Prostate gland (tissue), 2 donors: Measurements from ENCODE around the gene UGT1A10. TPM values are rescaled to one million over a fixed set of nuclear protein-coding genes. Genes with fewer than 3 reads are reported as not detected.
"Not testable (repeated sequence)": the region's sequence is repeated elsewhere in the genome, so short reads cannot be mapped to it uniquely, and the experiment has no call there.

ENCODE experiments used
- DNase-seq: peaks from one replicate; pipeline ENCODE4 v3.0.0-alpha.2; 2019; ENCODE audit warnings: low spot score
- H3K27ac ChIP-seq, 2 donors: fragments of 200-600 bp; sonication (generic); 2 replicates each; pipeline ENCODE4 v1.5.1; 2017 to 2019
- H3K27me3 ChIP-seq: fragments of 200-600 bp; sonication (generic); replicated peaks from 2 replicates; pipeline ENCODE4 v1.5.1; 2019; ENCODE audit not compliant: insufficient read depth
- H3K36me3 ChIP-seq, 2 donors: fragments of 200-600 bp; sonication (generic); 1 replicate in 1 of 2; 2 replicates in 1 of 2; pipeline versions ENCODE4 v1.5.1 to v1.8.1; 2017 to 2019
- H3K4me1 ChIP-seq: fragments of 200-600 bp; sonication (generic); replicated peaks from 2 replicates; pipeline ENCODE4 v1.5.1; 2019
- H3K4me3 ChIP-seq, 2 donors: fragments of 200-600 bp; sonication (generic); 2 replicates each; pipeline ENCODE4 v1.5.1; 2017 to 2019
- H3K9me3 ChIP-seq: fragments of 200-600 bp; sonication (generic); 2 replicates; pipeline ENCODE4 v1.5.1; 2017
- CTCF ChIP-seq, 4 experiments: fragments of 200-600 bp in 2 of 4; fragments of 450-650 bp in 2 of 4; sonication (generic) in 2 of 4; IDR thresholded peaks; 1 replicate in 3 of 4; 2 replicates in 1 of 4; pipeline ENCODE4 v1.5.1; 2016 to 2019; ENCODE audit warnings: antibody characterized with exemption in 4 of 4, mild to moderate bottlenecking in 2 of 4, moderate library complexity in 2 of 4
- POLR2A ChIP-seq: fragments of 450-650 bp; IDR thresholded peaks from one replicate; pipeline ENCODE4 v1.6.1; 2016; ENCODE audit warnings: antibody characterized with exemption, mild to moderate bottlenecking
- POLR2AphosphoS5 ChIP-seq: sonication (generic); formaldehyde crosslinking; IDR thresholded peaks from one replicate; pipeline ENCODE4 v1.6.1; 2017; ENCODE audit warnings: antibody characterized with exemption
- WGBS: methylation state at CpG from one replicate; pipeline ENCODE4 v1.1.5; 2018; 5-methylcytosine and 5-hydroxymethylcytosine counted together
- intact Hi-C: fragments of 100-400 bp; cut with DNase I; formaldehyde crosslinking; loops from one replicate; pipeline ENCODE4 v1.14.2; 2022
- total RNA-seq, 2 donors: library from RNA; depleted of rRNA; stranded (reverse); fragments of >200 nt; gene quantifications; one replicate each; pipeline ENCODE4 v1.1.0, GENCODE V29; 2016

UGT1A10 gene
- total RNA-seq, 2 donors from 2014 or later, result not detected

GRCh38 chr2:233747283-233747544 lies 111.0 kb downstream of the UGT1A10 start:
- DNase-seq, result no peak
- Histone ChIP-seq H3K4me3 (no peak overlapping the region), H3K4me1 (no peaks in the 10 kb centered on the region), H3K9me3 (no peaks in the 10 kb centered on the region), H3K27me3 (no peaks in the 10 kb centered on the region), H3K27ac (no peak overlapping the region), H3K36me3 (no peaks in the 10 kb centered on the region)
- TF ChIP-seq POLR2AphosphoS5 (no peak), POLR2A (no peak)
- WGBS, result 94% methylated on average over 6 of the region's 6 CpGs
- intact Hi-C loops, result no loop called here

GRCh38 chr2:233750689-233751088 lies 114.4 kb downstream of the UGT1A10 start:
- H3K36me3 ChIP-seq, H3K4me1 ChIP-seq, H3K9me3 ChIP-seq, H3K27ac ChIP-seq, intact Hi-C loops, H3K27me3 ChIP-seq, DNase-seq, H3K4me3 ChIP-seq: not testable (repeated sequence)
- WGBS, result 91% methylated on average over 2 of the region's 2 CpGs

- H3K27me3 ChIP-seq, H3K36me3 ChIP-seq, DNase-seq, intact Hi-C loops, H3K27ac ChIP-seq, H3K4me1 ChIP-seq, H3K9me3 ChIP-seq, H3K4me3 ChIP-seq: not testable (repeated sequence)
- WGBS, result 76% methylated on average over 2 of the region's 2 CpGs
These were observed 115.2 kb downstream of the UGT1A10 start for GRCh38 chr2:233751212-233752009.

GRCh38 chr2:233754872-233755611 lies 118.8 kb downstream of the UGT1A10 start:
- 95% methylated on average over 40 of the region's 44 CpGs for whole genome bisulfite sequencing
- H3K4me1 ChIP-seq, result no peaks in the 10 kb centered on the region
- no peak overlapping the region for H3K4me3 ChIP-seq

GRCh38 chr2:233756429-233757081 lies 120.3 kb downstream of the UGT1A10 start:
- Histone ChIP-seq H3K27ac (no peak overlapping the region), H3K36me3 (no peaks in the 10 kb centered on the region), H3K4me1 (no peaks in the 10 kb centered on the region), H3K27me3 (no peaks in the 10 kb centered on the region), H3K4me3 (no peak overlapping the region), H3K9me3 (no peaks in the 10 kb centered on the region)
- 65% methylated on average over 7 of the region's 7 CpGs for WGBS
- intact Hi-C loops, result no loop called here
- no peak for DNase-seq
- no peak for TF ChIP-seq POLR2AphosphoS5
- no peak for TF ChIP-seq CTCF (IDR thresholded peaks at IDR 0.05)
- TF ChIP-seq POLR2A, result no peak

More at GRCh38 chr2:233754872-233755611, 118.8 kb downstream of the UGT1A10 start:
- DNase-seq, result no peak
- H3K36me3 ChIP-seq, result no peaks in the 10 kb centered on the region
- TF ChIP-seq CTCF (IDR thresholded peaks at IDR 0.05) (no peak), POLR2AphosphoS5 (no peak), POLR2A (no peak)
- H3K9me3 ChIP-seq, result no peaks in the 10 kb centered on the region
- intact Hi-C loops, result no loop called here
- no peak overlapping the region for H3K27ac ChIP-seq
- H3K27me3 ChIP-seq, result no peaks in the 10 kb centered on the region

GRCh38 chr2:233758141-233758540 lies 121.9 kb downstream of the UGT1A10 start:
- TF ChIP-seq POLR2AphosphoS5, result no peak
- no peak for TF ChIP-seq POLR2A
- TF ChIP-seq CTCF (IDR thresholded peaks at IDR 0.05), result no peak
- H3K27ac ChIP-seq, result no peak overlapping the region
- H3K4me3 ChIP-seq, result no peak overlapping the region
- H3K27me3 ChIP-seq, result no peaks in the 10 kb centered on the region
- DNase-seq, result no peak
- no peaks in the 10 kb centered on the region for H3K4me1 ChIP-seq
- H3K9me3 ChIP-seq, result no peaks in the 10 kb centered on the region
- intact Hi-C loops, result no loop called here
- no peaks in the 10 kb centered on the region for H3K36me3 ChIP-seq
